Pulmonary artery endothelial cell (primary cell): ENCODE data around the gene DNAH3. TPM values are rescaled to one million over a fixed set of nuclear protein-coding genes. Genes with fewer than 3 reads are reported as not detected.
"Not testable (repeated sequence)": the region's sequence is repeated elsewhere in the genome, so short reads cannot be mapped to it uniquely, and the experiment has no call there.

Source experiments
- DNase-seq: peaks from one replicate; pipeline ENCODE4 v3.0.0-alpha.2; 2011; ENCODE audit warnings: low read depth, low spot score
- total RNA-seq: library from RNA; depleted of rRNA; stranded (reverse); fragments of >200 nt; gene quantifications from 2 replicates; pipeline ENCODE4 v1.2.3, GENCODE V29; 2014

DNAH3 gene
- total RNA-seq, 1 donor from 2014 or later: not detected

DNA sequence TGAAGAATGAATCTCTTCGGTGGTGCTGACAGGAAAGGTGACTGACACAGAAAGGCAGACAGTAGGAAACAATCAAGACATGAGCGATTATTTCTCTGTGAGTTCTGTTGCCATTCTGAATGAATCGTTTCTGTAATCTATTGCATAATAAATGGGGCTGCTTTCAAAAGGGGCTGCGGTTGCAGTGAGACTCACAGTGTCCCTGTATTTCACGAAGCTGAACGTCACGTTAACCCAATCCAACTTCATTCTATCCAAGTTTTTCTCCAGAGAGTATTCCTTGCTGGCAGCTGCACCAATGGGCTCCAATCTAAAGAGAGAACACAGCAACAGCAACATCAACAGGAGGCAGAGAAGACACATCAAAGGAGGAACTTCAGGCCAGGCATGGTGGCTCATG, 75.4 kb downstream of the DNAH3 start:
- DNase-seq: no peak

DNA sequence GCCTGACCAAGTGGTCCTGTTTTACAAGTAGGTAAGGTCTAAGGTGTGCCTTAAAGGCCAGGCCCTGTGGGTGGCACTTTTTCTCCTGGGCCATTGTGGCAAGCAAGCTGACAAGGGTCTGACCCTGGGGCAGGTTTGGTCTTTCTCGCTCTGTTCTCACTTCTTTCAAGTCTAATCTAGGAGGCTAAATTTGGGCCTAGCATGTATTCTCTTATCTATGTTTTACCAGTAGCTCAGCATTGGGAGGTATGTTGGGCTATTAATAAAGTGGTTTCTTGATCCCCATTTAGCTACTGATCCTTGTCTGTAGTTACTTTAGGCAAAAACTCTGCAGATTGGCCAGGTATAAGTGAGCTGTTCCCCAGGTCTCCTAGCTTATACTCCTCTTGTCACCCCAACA, 77.7 kb downstream of the DNAH3 start:
- DNase-seq: no peak

DNA sequence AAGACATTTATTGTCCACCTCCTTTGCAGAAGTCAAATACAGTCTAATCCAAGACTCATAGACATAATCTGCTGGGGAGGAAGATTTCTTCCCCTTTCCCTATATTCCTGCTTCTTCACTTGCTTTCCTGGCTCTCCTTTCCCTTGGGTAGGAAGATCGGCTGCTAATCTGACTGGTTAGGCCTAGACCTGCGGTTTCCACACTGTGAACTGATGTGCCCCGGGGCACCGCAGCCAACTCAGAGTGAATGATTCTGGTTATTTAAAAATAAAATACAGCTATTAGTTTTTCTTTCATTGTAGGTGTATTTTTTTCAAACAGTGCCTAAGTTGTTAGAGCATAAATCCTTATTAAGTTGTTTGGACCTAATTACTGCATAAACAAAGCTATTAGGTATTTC, 78.9 kb downstream of the DNAH3 start:
- no peak for DNase-seq

DNA sequence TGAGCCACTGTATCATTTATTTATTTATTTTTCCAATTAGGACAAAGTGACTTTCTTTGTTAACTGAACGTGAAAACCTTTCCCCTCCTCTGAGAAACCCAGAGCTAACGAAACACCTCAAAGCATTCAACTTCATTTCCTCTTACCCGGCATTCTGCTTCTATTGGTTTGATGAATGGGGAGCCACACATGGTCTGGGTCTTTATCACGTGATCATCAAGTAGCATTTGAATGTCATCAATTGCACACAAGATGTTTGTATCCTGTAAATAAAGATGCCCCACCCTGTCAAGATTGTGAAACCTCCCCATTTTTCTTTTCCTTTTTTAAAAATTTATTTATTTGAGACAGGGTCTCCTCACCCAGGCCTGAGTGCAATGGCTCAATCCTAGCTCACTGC, 80.1 kb downstream of the DNAH3 start:
- DNase-seq: no peak

DNA sequence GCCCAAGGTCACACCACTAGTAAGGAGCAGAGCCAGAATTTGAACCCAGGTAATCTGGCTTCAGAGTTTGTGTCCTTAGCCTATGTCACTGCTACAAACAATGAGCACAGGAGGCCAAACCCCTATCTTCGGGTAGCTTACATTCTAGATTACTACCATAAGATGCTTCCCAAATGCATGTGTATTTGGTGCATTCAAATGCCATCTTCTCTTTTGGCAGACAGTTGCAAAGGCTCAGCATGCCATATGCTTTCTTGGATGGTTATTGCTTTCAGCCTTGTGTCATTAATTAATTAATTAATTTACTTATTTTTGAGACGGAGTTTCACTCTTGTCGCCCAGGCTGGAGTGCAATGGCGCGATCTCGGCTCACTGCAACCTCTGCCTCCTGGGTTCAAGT, 80.7 kb downstream of the DNAH3 start:
- DNase-seq: no peak

DNA sequence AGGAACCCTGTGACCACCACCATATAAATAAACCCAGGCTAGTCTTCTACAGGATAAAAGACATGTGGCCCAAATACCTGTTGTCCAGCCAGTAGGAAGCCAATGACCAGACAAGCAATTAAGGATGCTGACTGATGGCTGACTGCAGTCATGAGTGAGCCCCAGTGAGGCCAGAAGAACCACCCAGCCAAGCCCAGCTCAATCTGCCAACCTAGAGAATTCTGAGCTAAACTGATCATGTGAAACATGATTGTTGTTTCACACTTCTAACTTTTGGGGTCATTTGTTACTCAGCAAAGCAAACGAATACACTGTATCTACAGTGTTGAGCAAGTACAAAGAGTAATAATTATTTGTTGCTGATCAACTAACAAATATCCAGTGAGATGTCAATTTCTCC, 86.4 kb downstream of the DNAH3 start:
- no peak for DNase-seq

DNA sequence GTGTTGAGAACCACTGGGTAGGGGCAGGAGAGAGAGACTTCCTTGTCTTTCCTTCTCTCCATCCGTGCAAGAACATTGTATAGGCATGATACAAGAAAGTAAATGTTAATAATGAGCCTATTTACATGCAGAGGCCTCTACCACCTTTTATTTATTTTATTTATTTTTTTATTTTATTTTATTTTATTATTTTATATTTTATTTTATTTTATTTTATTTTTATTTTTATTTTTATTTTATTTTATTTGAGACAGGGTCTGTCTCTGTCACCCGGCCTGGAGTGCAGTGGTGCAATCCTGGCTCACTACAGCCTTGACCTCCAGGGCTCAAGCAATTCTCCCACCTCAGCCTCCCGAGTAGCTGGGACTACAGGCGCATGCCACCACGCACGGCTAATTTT, 87.3 kb downstream of the DNAH3 start:
- not testable (repeated sequence) for DNase-seq

DNA sequence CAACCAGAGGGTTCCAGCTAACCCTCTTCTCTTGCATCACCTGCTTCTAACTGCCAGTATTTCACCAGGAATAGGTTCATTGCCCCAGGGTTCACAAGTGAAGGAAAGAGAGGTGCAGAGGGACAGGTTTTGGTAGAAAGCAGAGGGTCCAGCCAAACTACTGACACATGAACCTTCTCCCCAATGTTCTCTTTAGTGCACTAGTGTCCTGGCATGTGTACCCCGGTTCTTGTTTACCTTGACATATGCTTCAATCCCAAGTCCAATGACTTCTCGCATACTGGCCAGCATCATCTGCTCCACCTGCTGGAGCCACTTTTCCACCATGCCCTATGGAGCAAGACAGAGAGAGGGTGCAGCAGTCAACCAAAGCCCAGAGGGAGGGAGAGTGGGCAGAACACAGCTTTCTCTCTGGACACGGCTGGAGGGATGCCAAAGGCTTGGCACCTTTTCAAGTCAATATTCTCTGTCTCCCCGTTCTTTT, 90.6 kb downstream of the DNAH3 start:
- no peak for DNase-seq

DNA sequence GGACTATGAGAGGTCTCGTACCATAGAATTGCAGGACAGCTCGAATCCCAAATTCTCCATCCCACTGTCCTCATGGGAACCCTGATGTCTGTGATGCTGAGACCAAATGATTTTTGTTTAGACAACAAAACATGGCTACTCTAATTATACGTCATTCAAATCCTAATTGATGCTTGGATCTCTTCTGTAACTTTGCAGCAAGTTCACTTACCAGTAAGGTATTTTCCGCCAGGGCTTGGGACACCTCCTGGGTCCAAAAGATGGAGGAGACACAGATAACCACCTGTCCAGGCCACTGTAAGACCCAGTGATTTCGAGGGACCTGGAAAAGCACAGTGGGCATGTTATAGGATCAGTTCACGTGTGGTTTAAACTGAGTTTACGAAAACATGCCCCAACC, 92.8 kb downstream of the DNAH3 start:
- DNase-seq: no peak

DNA sequence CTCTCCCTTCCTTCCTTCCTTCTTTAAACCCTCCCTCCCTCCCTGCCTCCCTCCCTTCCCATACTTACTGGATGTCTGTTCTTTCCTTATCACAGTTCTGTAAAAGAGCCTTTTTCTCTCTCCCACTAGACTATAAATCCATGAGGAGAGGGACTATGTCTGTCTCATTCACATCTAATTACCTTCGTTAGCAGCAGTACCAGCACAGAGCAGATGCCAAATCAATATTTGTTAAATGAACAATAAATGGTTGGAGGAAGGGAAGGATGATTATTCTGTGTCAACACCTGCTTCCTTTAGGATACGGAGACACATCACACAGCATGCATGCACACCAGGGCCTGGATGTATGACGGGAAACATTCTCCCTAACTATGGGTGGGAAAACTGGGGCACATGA, 94.2 kb downstream of the DNAH3 start:
- no peak for DNase-seq

DNA sequence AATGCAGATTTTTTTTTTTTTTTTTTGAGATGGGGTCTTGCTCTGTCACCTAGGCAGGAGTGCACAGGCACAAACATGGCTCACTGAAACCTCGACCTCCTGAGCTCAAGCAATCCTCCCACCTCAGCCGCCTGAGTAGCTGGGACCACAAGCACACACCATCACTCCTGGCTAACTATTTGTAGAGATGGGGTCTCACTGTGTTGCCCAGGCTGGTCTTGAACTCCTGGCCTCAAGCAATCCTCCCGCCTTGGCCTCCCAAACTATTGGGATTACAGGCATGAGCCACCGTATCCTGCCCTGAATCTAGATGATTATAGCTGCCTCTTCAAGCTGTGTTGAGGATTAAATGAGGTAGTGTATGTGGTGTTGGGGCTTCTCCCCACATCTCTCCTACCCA, 94.9 kb downstream of the DNAH3 start:
- DNase-seq: not testable (repeated sequence)

DNA sequence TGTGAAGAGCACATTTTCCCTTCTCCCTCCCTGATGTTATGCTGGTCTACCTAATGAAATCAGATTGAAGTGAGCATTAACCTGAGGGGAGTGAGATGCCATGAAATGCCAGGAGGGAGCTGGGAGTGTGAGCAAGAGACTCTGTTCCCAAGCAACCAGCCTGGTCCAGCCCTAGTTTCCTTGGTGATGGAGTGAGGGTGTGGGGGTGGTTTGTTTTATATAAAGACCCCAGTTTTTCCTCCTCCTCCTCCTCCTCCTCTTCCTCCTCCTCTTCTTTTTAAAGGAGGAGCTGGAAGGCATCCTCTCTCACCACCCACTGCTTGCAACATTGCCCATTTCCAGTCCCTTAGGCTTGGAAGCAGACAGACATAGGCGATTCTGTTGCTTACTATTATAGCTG, 97.1 kb downstream of the DNAH3 start:
- no peak for DNase-seq

DNA sequence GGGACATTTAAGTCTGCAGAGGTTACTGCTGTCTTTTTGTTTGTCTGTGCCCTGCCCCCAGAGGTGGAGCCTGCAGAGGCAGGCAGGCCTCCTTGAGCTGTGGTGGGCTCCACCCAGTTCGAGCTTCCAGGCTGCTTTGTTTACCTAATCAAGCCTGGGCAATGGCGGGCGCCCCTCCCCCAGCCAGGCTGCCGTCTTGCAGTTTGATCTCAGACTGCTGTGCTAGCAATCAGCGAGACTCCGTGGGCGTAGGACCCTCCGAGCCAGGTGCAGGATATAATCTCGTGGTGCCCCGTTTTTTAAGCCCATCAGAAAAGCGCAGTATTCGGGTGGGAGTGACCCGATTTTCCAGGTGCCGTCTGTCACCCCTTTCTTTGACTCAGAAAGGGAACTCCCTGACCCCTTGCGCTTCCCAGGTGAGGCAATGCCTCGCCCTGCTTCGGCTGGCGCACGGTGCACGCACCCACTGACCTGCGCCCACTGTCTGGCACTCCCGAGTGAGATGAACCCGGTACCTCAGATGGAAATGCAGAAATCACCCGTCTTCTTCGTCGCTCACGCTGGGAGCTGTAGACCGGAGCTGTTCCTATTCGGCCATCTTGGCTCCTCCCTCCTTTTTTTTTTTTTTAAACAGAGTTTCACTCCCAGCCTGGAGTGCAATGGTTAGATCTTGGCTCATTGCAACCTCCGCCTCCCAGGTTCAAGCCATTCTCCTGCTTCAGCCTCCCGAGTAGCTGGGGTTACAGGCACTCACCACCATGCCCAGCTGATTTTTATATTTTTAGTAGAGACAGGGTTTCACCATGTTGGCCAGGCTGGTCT, 102.3 kb downstream of the DNAH3 start:
- DNase-seq: not testable (repeated sequence)

DNA sequence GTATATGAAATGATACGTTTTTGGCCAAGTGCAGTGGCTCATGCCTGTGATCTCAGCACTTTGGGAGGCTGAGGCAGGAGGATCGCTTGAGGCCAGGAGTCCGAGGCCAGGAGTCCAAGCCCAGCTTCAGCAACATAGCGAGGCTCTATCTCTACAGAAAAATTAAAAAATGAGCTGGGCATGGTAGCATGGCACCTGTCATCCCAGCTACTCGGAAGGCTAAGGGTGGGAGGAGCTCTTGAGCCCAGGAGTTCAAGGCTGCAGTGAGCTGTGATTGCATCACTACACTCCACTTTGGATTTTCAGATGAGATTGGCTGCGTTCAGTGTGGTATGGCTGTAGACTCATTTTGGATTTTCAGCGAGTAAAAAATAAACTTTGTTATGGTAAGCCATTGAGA, 112.4 kb downstream of the DNAH3 start:
- DNase-seq: no peak

DNA sequence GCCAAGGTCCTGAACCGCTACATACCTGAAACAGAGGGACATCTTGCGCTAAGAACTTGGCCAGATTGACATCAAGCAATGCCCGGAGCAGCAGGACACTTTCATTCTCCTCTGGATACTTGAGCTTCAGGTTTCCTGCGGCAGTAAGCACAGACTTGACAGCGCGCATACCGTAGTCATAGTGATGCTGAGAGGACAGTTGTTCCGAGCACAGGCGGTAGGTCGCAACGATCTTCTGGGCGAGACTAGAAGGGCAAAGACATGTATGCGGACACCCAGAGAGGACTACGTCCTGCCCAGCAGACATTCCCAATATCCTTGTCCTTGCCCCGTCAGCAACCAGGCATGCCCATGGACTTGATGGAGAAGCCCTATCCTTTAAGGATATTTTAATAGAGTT, 112.9 kb downstream of the DNAH3 start:
- no peak for DNase-seq

DNA sequence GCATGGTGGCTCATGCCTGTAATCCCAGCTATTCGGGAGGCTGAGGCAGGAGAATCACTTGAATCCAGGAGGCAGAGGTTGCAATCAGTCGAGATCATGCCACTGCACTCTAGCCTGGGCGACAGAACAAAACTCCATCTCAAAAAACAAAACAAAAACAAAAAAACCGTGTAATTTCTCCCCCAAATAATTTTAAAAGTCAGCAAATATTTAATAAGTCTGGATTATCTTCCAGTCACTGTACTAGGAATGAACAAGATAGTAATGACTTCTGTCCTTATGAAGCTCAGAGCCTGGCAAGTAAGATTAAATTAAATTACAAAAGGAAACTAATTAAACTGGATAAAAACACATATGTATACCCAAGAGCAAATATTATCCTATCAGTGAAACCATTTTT, 113.5 kb downstream of the DNAH3 start:
- no peak for DNase-seq

DNA sequence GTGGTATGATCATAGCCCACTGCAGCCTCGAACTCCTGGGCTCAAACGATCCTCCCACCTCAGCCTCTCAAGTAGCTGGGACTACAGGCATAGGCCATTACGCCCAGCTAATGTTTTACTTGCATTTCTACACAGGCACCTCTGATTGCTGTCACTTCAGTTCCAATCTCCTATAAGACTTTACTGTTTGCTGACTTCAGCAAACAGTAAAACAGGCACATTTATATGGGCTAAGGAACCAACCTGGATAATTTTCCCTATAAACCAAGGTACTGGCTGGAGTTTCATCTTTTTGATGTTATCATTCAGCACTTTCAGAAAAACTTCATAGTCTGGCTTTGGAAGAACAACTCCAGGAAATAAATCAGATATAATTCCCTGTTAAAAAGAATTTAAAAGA, 114.2 kb downstream of the DNAH3 start:
- no peak for DNase-seq

DNA sequence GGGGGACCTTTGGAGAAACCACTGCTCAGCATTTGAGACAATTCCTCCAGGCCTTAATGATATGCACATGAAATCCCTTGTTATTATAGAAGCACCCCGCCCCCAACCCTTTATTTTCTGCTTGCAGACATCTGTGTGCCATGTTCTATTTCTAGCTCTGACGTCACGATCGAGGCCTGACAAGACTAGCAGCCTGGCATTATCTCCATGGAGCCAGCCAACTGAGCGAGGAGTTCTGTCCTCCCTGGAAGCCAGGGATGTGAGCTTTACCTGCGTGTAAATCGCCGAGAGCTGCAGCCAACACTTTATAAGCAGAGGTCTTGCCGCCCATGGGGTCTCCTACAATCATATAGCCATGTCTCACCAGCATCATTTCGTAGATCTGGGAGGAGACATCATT, 116.9 kb downstream of the DNAH3 start:
- DNase-seq: no peak

DNA sequence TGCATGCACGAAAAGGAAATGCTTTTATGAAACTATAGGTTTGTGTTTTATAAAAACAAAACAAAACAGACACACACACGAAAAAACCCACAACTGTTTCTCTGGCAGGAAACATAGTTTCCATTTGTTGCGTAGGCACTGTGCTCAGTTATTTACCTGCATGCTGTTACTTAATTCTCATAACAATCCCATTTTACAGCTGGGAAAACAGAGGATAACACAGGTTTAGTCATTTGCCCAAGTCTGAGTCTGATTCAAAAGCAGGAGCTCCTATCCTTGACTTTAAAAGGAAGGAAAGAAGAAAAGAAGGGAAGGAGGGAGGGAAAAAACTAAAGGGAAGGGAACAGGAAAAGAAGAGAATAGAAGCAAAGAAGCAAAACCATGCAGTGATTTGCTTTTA, 117.4 kb downstream of the DNAH3 start:
- no peak for DNase-seq

DNA sequence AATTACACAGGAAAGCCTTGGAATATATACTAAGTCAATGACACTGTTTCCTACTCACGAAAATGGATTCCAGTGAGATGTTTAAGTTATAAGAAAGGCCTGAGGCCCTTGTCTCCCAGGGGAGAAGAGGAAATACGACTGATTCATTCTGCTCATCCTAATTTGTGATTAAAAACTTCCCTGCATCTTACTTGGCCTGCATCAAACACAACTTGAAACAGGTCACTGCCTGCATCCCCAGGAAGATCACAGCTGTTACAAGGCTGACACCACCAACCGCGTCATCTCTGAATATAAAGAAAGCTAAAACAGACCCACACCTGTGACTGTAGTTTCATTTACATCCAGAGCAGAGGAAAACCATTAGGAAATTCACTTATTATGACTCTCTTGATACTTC, 121.9 kb downstream of the DNAH3 start:
- DNase-seq: no peak

DNA sequence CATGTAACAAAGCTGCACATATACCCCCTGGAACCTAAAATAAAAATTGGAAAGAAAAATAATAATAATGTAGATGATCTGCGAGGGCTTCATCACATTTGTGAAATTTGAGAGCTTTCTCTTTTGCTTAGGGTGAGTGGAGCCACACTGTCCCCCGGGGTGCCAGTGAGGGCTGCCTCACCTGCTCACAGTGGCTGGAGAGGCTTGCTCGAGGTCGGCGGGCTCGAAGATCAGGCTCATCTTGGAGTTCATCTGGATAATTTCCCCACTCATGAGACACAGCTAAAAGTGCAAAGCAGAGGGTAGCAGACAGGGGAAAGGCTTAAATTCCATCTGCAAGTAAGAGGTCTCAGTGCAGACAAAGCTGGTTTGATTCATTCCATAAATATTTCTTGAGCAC, 123.8 kb downstream of the DNAH3 start:
- no peak for DNase-seq

DNA sequence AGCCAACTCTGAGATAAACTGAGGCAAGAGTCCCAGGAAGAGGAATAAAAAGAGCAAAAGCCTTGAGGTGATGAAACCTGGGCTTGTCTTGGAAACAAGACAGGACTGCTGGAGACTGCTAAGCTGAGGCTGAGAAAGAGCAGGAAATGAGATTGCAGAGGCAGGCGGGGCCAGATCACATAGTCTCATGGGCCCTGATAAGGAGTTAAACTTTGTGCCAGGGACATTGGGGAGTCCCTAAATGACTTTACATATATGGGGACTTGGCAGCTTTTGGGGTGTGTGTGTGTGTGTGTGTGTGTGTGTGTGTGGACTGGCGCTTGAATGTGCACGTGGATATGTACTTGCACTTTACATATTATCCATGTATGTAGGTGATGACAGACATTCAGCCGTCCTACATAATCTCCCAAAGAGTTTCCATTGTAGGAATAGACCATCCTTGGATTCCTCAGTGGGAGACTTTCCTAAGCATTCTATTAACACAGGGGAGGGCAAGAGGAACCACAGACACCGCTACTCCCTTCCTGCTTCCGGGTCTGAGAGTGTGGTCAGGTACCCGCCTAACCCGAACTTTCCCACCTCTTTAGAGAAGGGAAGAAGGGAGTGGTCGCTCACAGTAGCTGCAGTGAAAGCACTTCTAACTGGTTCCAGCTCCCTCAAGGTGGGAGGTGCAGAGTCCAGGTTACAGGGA, 127.0 kb downstream of the DNAH3 start:
- DNase-seq: no peak

DNA sequence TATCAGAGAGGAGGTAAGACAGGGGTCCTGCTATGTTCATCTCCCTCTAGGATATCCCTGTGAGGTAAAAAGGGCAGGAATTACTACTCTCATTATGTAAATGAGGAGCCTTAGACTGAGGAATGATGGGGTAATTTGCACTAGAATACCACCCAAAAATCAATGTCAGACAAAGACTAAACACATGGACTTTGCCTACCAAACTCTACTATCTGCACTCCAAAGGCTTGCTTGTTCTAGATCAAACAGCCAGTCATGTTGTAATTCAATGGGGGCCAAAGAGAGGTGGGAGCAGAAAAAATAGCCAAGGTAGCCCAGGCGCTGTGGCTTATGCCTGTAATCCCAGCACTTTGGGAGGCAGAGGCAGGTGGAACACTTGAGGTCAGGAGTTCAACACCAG, 129.3 kb downstream of the DNAH3 start:
- no peak for DNase-seq
